GM10847 (cell line): Measurements from ENCODE around the gene C3.
A peak's percentile ranks its signal among the peaks of the same experiment; 100 is the strongest.

Experiments
- POLR2A ChIP-seq: IDR thresholded peaks from 2 replicates; pipeline ENCODE4 v1.6.1; 2011; ENCODE audit not compliant: insufficient read length; ENCODE audit errors: extremely low read depth

C3 gene

DNA sequence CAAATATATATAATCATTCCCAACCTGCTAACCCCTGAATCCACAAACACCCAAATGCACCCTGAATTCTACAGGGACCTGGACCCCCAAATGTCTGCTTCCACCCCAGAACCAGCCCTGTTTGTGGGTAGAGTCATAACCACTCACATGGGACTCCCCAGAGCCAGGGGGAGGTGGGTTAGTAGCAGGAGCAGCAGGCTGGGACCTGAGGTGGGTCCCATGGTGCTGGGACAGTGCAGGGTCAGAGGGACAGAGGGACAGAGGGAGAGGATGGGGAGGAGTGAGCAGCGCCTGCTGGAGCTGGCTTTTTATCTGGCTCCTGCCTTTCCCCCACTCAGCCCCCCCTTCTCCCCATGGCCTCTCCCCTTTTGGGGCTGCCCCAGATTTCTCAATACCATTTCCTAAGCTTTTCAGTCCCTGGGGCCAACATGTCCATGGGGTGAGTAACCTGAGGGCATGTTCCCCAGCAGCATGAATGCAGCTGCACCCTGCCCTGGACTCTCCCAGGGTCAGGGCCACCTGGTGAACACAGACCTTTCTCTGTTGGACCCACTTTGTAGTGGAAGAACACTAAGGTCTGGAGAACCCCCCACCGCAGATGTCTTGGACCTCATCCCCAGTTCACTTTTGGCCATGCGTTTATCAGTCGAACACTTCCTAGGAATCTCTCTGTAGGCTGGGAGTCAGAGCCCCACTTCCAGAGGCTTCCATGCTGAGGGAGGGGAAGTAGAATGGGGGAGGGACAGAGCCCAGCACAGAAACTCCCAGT lies at the start of gene C3:
Gene C3, minus strand, starts transcription at position 282 of the 769 bp plus-strand sequence. Its CDS starts 61 bp downstream, at position 221.
- no peak for TF ChIP-seq POLR2A

DNA sequence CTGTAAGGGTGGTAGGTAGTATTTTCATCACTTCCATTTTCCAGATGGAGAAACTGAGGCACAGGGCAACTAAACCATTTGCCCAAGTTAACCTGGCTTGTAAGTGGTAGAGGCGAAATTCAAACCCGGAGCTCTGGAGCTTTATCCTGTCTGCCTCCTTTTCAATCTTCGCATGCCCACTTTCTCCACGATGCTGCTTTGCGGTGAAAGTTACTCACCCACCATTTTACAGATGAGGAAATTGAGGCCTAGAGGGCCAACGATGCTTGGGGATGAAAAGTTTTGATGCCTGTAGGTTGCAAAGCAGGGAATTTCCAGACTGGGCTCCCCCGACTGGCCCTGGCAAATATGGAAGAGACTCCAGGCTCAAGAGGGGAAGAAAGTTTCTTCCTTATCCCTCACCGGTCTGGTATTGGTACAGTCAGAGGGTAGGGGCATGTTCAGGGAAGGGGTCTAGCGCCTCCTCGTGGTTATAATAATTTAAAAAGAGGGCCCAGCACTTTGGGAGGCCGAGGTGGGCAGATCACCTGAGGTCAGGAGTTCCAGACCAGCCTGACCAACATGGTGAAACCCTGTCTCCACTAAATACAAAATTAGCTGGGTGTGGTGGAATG lies 48.7 kb upstream of the C3 start:
- TF ChIP-seq POLR2A: no peak

GRCh38 chr19:6768236-6768785 lies 47.9 kb upstream of the C3 start:
- TF ChIP-seq POLR2A: no peak

- peak; percentile 53 for TF ChIP-seq POLR2A
These were observed 47.1 kb upstream of the C3 start, which contains the start of gene SH2D3A for GRCh38 chr19:6767357-6768235. SH2D3A (minus strand) TSS chr19:6767435; CDS start chr19:6763748, 3,687 bp downstream.

GRCh38 chr19:6767081-6767356 lies 46.6 kb upstream of the C3 start:
- no peak for TF ChIP-seq POLR2A

- no peak for TF ChIP-seq POLR2A
These were observed 46.1 kb upstream of the C3 start for GRCh38 chr19:6766357-6767080.

GRCh38 chr19:6765738-6766356 lies 45.4 kb upstream of the C3 start:
- TF ChIP-seq POLR2A: no peak

GRCh38 chr19:6761053-6761676 lies 40.7 kb upstream of the C3 start:
- no peak for TF ChIP-seq POLR2A

DNA sequence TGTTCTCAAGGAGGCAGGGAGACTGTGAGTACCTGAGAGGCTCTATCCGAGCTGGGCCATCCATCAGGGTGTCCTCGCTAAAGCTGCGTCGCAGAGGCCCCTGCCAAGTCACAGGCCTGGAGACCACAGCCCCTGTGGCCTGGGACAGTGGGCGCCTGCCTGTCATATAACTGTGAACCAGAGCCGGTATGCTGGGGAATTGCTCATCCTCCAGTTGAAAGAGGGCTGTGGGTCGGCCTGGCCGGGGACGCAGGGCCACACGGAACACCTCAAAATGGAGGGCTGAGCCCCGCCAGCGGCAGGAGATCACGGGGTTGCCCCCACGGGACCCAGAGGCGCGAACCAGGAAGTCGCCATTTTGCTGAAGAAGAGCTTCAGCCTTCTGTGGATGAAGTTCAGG lies 40.2 kb upstream of the C3 start:
- no peak for TF ChIP-seq POLR2A

DNA sequence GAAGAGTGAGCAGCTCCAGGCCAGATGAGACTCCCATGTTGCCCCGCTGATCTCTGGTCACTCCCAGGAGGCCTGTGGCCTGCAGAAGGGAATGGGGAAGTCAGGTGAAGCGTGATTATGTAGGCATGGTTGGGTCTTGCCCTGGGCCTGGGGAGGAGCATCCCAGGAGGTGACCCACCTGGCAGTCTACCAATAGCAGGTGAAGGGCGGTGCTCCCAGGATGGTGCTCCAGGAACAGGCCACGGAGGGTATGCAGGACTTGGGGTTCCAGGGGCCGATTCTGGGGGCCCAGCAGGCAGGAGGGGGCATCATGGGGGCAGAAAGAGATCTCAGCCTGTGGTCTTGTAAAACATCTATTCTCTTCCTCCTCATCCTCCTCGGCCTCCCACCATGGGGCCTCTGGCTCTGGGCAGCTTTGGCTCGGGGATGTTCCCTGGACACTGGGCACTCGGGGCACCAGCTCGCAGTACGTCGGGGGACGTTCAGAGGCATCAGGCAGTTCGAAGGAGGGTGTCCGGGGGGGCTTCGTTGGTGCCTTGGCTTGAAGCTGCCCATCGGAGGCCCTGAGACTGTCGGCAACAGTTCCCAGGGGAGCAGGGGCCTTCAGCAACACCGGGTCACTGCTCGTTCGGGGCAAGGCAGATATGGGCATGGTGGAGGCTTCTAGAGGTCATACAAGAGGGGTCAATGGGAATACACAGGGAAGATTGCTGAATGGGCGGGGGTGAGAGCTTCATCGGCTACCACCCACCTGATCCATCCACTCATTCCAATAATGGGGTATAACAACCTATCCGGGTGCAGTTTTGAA lies 34.4 kb upstream of the C3 start:
- no peak for TF ChIP-seq POLR2A

GRCh38 chr19:6754136-6754535 lies 33.7 kb upstream of the C3 start:
- no peak for TF ChIP-seq POLR2A

DNA sequence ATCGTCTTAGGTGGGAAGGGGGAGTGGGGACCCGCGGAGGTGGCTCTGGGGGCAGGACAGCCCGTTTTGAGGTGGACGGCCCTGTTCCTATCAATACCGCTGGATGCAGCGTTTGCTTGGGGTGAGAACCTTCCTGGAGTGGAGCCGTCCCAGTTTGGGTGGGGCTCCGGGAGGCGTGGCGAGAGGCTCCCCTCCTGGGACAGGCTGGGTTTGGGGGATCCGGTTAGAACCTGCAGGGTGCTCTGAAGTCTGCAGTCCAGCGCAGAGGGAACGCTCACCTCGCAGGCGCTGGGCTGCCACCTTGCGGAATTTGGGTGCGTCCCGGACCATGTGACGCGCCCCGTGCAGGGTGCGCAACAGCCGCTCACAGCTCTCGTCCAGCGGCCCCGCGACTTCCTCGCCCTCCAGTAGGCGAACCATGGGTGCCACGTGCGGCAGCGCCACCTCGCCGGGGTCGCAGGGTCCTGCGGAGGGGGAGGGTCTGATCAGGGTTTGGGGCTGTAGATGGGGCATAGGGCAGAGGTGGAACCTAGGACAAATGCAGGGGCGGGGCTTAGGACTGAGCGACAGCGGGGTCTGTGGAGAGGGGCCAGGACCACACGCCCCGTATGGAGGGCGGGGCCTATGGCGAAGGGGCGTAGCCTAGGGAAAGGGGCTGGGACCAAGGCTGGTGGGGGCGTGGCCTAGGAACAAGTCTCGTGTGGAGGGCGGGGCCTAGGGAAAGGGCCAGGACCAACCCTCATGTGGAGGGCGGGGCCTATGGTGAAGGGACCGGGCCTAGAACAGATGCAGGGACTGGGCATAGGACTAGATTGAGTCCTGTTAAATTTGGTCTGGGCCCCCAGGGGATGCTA lies 33.0 kb upstream of the C3 start:
- TF ChIP-seq POLR2A: peak; percentile 50
